ENCODE data around the gene CAPN14.

GRCh38 chr2:31233741-31234682 lies 16.7 kb upstream of the CAPN14 start, which contains the start of gene EHD3:
- TF ChIP-seq, protein P1, sequence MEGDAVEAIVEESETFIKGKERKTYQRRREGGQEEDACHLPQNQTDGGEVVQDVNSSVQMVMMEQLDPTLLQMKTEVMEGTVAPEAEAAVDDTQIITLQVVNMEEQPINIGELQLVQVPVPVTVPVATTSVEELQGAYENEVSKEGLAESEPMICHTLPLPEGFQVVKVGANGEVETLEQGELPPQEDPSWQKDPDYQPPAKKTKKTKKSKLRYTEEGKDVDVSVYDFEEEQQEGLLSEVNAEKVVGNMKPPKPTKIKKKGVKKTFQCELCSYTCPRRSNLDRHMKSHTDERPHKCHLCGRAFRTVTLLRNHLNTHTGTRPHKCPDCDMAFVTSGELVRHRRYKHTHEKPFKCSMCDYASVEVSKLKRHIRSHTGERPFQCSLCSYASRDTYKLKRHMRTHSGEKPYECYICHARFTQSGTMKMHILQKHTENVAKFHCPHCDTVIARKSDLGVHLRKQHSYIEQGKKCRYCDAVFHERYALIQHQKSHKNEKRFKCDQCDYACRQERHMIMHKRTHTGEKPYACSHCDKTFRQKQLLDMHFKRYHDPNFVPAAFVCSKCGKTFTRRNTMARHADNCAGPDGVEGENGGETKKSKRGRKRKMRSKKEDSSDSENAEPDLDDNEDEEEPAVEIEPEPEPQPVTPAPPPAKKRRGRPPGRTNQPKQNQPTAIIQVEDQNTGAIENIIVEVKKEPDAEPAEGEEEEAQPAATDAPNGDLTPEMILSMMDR (IDR thresholded peaks at IDR 0.05): peak; percentile 85
- peak; percentile 95 for TF ChIP-seq POLR2AphosphoS5 (IDR thresholded peaks at IDR 0.05; ENCODE audit: low read depth, low read length)
- TF ChIP-seq GABPA (IDR thresholded peaks at IDR 0.05; ENCODE audit: low read depth): peak; percentile 87
- no peak for TF ChIP-seq TEAD4 (IDR thresholded peaks at IDR 0.05; ENCODE audit: borderline replicate concordance, insufficient read depth)
- TF ChIP-seq JUND (IDR thresholded peaks at IDR 0.05): no peak
- peak; percentile 80 for TF ChIP-seq RAD21 (IDR thresholded peaks at IDR 0.05; ENCODE audit: low read length)
- TF ChIP-seq USF1 (IDR thresholded peaks at IDR 0.05; ENCODE audit: borderline replicate concordance, low read depth): no peak; the same call in 1 of the 2 replicates
- TF ChIP-seq EZH2phosphoT487 (IDR thresholded peaks at IDR 0.05; ENCODE audit: borderline replicate concordance, low read depth): no peak
- TF ChIP-seq, protein P2, sequence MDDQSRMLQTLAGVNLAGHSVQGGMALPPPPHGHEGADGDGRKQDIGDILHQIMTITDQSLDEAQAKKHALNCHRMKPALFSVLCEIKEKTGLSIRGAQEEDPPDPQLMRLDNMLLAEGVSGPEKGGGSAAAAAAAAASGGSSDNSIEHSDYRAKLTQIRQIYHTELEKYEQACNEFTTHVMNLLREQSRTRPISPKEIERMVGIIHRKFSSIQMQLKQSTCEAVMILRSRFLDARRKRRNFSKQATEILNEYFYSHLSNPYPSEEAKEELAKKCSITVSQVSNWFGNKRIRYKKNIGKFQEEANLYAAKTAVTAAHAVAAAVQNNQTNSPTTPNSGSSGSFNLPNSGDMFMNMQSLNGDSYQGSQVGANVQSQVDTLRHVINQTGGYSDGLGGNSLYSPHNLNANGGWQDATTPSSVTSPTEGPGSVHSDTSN (IDR thresholded peaks at IDR 0.05): peak; percentile 37; the same call in 1 of the 2 replicates
- TF ChIP-seq ZBTB33 (IDR thresholded peaks at IDR 0.05; ENCODE audit: borderline replicate concordance, low read depth): no peak
